Measurements from ENCODE around the gene TLCD3B.

The TLCD3B gene

GRCh38 chr16:30006095-30006473 lies 25.0 kb downstream of the TLCD3B start:
- H3K27ac ChIP-seq = no peak overlapping the region
- in situ Hi-C loops (cut with HindIII; ENCODE audit: low pct_ligation_motif_present, low sequenced_read_pairs) = no loop called here
- no peak for DNase-seq
- H3K27me3 ChIP-seq (replicated peaks) = peaks cover 11% of the 10 kb centered on the region
- no peaks in the 10 kb centered on the region for H3K36me3 ChIP-seq (replicated peaks)
- no peak overlapping the region for H3K4me3 ChIP-seq (ENCODE audit: low read depth, low read length)
- TF ChIP-seq, protein P1, sequence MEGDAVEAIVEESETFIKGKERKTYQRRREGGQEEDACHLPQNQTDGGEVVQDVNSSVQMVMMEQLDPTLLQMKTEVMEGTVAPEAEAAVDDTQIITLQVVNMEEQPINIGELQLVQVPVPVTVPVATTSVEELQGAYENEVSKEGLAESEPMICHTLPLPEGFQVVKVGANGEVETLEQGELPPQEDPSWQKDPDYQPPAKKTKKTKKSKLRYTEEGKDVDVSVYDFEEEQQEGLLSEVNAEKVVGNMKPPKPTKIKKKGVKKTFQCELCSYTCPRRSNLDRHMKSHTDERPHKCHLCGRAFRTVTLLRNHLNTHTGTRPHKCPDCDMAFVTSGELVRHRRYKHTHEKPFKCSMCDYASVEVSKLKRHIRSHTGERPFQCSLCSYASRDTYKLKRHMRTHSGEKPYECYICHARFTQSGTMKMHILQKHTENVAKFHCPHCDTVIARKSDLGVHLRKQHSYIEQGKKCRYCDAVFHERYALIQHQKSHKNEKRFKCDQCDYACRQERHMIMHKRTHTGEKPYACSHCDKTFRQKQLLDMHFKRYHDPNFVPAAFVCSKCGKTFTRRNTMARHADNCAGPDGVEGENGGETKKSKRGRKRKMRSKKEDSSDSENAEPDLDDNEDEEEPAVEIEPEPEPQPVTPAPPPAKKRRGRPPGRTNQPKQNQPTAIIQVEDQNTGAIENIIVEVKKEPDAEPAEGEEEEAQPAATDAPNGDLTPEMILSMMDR (IDR thresholded peaks at IDR 0.05; ENCODE audit: low read depth, low read length, missing control alignments) = no peak

DNA sequence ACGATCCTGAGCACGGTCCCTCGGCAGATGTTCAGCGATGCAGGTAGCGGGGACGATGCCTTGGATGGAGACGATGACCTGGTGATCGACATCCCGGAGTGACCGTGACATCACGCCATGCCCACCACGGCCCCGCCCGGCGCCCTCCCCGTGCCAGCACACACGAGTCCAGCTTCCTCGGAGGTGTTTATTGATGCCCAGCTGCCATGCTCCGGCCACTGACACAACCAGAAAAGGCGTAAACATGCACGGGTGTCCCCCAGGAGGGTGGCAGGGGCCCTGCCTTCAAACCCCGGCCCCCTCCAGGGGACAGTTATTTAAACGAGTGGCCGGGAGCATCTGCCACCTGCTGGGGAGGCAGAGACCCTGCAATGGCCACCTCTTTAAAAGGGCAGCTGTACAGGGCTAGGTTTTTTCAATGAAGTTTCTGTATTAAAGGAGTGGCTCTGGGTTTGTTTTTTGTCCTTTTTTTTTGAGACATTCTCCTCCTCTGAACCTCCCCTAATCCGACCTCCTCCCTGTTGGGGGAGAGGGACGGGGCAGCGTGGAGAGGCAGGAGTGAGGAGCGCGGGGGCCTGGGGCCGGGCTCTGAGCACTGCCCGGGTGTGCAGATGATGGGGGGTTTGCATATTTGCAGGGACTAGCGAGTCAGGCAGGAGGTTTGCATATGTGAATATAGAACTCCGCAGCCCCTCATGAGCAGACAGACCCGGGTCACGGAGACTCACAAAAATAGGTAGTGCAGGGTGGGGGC lies 25.6 kb downstream of the TLCD3B start:
- in situ Hi-C loops (cut with HindIII; ENCODE audit: low pct_ligation_motif_present, low sequenced_read_pairs) = no loop called here

DNA sequence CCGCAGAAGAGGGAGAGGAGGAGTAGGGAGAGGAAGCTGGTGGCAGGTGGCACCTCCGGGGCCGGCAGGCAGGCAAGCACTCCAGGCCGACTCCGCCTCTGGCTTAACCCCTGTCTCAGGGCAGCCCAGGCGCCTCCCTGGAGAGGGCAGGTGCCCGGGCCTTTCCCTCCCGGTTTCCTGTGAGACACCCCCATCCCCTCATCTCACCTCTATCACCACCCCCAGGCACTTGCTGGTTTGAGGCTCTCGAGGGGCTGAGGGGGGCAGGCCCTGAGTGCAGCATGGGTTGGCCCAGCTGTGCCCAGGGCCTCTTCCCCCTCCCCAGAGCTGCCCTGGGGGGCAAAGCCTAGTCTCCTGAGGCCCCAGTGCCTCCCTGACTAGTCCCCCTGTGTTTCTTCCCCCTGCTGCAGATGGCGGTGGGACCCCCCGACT lies 26.2 kb downstream of the TLCD3B start:
- in situ Hi-C loops (cut with HindIII; ENCODE audit: low pct_ligation_motif_present, low sequenced_read_pairs) = no loop called here
- Histone ChIP-seq H3K36me3 (replicated peaks) (no peaks in the 10 kb centered on the region), H3K27ac (no peak overlapping the region), H3K4me3 (ENCODE audit: low read depth, low read length) (no peak overlapping the region), H3K27me3 (replicated peaks) (peaks cover under 1% of the 10 kb centered on the region)
- no peak for DNase-seq
- TF ChIP-seq, protein P1 (IDR thresholded peaks at IDR 0.05; ENCODE audit: low read depth, low read length, missing control alignments) = no peak

More for the DNA sequence above, 25.6 kb downstream of the TLCD3B start:
- TF ChIP-seq, protein P1 (IDR thresholded peaks at IDR 0.05; ENCODE audit: low read depth, low read length, missing control alignments) = peak; percentile 93
- Histone ChIP-seq H3K4me3 (ENCODE audit: low read depth, low read length) (no peak overlapping the region), H3K36me3 (replicated peaks) (no peaks in the 10 kb centered on the region), H3K27me3 (replicated peaks) (peaks cover 8% of the 10 kb centered on the region), H3K27ac (no peak overlapping the region)
- no peak for DNase-seq

- Histone ChIP-seq H3K36me3 (replicated peaks) (no peaks in the 10 kb centered on the region), H3K4me3 (ENCODE audit: low read depth, low read length) (no peak overlapping the region), H3K27ac (no peak overlapping the region), H3K27me3 (replicated peaks) (no peaks in the 10 kb centered on the region)
- in situ Hi-C loops (cut with HindIII; ENCODE audit: low pct_ligation_motif_present, low sequenced_read_pairs) = no loop called here
- DNase-seq = no peak
- TF ChIP-seq, protein P1 (IDR thresholded peaks at IDR 0.05; ENCODE audit: low read depth, low read length, missing control alignments) = no peak
Measured at GRCh38 chr16:30004424-30004776, 26.7 kb downstream of the TLCD3B start.

- Histone ChIP-seq H3K27ac (no peak overlapping the region), H3K36me3 (replicated peaks) (no peaks in the 10 kb centered on the region), H3K4me3 (ENCODE audit: low read depth, low read length) (no peak overlapping the region), H3K27me3 (replicated peaks) (no peaks in the 10 kb centered on the region)
- no peak for DNase-seq
- TF ChIP-seq, protein P1 (IDR thresholded peaks at IDR 0.05; ENCODE audit: low read depth, low read length, missing control alignments) = no peak
- in situ Hi-C loops (cut with HindIII; ENCODE audit: low pct_ligation_motif_present, low sequenced_read_pairs) = no loop called here
Measured at GRCh38 chr16:30003670-30004423, 27.2 kb downstream of the TLCD3B start.
